ENCODE data around the gene HAO2.
"Not testable (repeated sequence)": the region's sequence is repeated elsewhere in the genome, so short reads cannot be mapped to it uniquely, and the experiment has no call there.

Gene HAO2

DNA sequence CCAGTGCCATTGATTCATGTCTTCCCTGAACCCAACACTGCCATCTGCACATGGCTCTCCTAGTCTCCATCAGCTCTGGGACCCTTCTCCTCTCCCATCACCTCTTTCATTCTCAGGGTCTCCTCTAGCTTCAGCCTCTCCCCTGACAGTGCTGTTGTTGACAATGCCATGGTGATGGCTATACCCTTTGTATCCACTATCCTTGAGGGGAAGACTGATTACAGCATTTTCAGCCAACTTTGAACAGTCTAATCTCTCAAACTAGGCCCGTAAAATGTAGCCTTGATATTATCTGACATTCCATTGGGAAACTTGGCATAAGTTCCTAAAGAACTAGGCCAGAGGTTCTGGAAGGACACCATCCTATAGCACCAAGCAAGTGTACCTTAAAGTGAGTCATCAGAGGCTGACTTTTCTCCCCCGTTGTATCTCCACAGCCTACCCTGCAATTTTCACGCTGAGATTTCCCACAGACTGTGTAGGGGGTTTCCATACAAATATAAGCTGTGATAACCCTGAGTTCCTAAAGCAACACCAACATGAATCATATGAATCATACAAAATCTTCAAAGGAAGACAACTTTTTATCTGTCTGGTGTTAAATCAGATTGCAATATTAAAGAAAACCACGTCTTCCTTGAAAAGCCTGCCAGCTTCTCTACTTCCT, 5.8 kb downstream of the HAO2 start:
- no peak for DNase-seq (ENCODE audit: low read depth)
- H3K4me3 ChIP-seq (ENCODE audit: control insufficient read depth, low read depth, low read length): no peak overlapping the region
- TF ChIP-seq, protein P1, sequence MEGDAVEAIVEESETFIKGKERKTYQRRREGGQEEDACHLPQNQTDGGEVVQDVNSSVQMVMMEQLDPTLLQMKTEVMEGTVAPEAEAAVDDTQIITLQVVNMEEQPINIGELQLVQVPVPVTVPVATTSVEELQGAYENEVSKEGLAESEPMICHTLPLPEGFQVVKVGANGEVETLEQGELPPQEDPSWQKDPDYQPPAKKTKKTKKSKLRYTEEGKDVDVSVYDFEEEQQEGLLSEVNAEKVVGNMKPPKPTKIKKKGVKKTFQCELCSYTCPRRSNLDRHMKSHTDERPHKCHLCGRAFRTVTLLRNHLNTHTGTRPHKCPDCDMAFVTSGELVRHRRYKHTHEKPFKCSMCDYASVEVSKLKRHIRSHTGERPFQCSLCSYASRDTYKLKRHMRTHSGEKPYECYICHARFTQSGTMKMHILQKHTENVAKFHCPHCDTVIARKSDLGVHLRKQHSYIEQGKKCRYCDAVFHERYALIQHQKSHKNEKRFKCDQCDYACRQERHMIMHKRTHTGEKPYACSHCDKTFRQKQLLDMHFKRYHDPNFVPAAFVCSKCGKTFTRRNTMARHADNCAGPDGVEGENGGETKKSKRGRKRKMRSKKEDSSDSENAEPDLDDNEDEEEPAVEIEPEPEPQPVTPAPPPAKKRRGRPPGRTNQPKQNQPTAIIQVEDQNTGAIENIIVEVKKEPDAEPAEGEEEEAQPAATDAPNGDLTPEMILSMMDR (conservative IDR thresholded peaks at IDR 0.05; ENCODE audit: control insufficient read depth, insufficient read depth, low read depth, low read length): no peak

DNA sequence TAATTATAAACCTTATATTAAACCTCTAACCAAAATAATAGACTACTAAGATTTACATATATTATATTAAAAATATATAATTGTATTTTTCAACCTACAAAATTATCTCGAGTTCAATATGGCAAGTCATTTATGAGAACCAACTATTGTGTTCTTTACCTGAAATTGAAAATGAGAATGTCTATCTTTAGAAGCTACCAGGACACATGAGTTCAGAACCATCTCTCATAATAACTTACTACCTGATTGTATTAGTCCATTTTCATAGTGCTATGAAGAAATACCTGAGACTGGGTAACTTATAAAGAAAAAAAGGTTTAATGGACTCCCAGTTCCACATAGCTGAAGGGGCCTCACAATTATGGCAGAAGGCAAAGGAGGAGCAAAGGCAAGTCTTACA, 6.8 kb downstream of the HAO2 start:
- DNase-seq (ENCODE audit: low read depth): no peak
- no peak overlapping the region for H3K4me3 ChIP-seq (ENCODE audit: control insufficient read depth, low read depth, low read length)
- TF ChIP-seq, protein P1 (conservative IDR thresholded peaks at IDR 0.05; ENCODE audit: control insufficient read depth, insufficient read depth, low read depth, low read length): no peak

DNA sequence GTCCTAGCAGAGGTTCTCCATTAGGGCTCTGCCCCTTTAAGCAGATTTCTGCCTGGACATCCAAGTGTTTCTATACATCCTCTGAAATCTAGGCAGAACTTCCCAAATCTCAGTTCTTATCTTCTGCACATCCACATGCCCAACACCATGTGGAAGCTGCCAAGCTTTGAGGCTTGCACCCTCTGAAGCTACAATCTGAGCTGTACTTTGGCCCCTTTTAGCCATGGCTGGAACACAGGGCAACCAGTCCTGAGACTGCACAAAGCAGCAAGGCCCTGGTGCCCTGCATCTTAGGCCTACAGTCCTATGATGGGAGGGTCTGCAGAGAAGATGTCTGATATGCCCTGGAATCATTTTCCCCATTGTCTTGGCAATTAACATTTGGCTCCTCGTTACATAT, 8.0 kb downstream of the HAO2 start:
- DNase-seq (ENCODE audit: low read depth): no peak
- TF ChIP-seq, protein P1 (conservative IDR thresholded peaks at IDR 0.05; ENCODE audit: control insufficient read depth, insufficient read depth, low read depth, low read length): no peak
- no peak overlapping the region for H3K4me3 ChIP-seq (ENCODE audit: control insufficient read depth, low read depth, low read length)

DNA sequence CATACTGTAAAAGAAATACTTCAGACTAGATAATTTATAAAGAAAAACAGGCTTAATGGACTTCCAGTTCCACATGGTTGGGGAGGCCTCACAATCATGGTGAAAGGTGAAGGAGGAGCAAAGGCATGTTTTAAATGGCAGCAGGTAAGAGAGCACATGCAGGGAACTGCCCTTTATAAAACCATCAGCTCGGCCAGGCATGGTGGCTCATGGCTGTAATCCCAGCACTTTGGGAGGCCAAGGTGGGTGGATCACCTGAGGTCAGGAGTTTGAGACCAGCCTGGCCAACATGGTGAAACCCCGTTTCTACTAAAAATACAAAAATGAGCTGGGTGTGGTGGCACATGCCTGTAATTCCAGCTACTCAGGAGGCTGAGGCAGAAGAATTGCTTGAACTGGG, 9.0 kb downstream of the HAO2 start:
- DNase-seq (ENCODE audit: low read depth); H3K4me3 ChIP-seq (ENCODE audit: control insufficient read depth, low read depth, low read length): not testable (repeated sequence)

DNA sequence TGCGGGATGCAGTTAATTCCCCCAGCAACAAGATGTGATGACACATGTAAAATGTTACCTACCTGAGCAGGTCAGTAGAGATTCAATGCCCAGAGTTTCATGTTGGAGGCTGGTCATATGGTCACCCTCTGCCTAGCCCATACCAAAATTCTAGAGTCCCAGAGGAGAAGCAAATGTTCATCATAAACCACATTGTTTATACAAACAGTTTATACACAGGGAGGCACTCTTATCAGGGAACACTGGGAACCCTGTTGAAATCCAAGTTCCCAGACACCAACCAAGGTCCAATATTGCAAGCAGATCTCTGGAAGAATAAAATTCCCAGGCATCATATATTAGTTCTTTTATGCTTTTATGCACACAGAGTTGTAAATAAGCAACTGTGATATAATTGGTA, 10.5 kb downstream of the HAO2 start:
- TF ChIP-seq, protein P1 (conservative IDR thresholded peaks at IDR 0.05; ENCODE audit: control insufficient read depth, insufficient read depth, low read depth, low read length): no peak
- DNase-seq (ENCODE audit: low read depth): no peak
- no peak overlapping the region for H3K4me3 ChIP-seq (ENCODE audit: control insufficient read depth, low read depth, low read length)

DNA sequence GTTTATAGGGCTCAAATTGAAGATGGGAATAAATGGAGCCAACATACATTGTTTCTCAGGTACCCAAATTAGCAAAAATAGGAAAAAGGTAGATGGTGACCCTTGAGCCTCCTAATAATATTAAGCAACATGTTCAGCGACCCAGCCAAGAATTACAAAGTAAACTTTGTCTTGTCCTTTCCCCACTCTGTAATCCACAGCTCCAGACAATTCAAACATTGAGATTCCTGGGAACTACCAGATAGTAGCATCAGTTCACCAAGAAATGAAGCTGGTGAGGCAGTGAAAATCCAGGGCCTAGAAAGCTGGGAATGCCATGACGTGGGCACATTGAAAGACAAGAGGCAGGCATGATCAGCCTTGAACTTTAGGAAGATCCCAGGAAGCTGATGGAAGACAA, 11.7 kb downstream of the HAO2 start:
- TF ChIP-seq, protein P1 (conservative IDR thresholded peaks at IDR 0.05; ENCODE audit: control insufficient read depth, insufficient read depth, low read depth, low read length): no peak
- no peak for DNase-seq (ENCODE audit: low read depth)
- H3K4me3 ChIP-seq (ENCODE audit: control insufficient read depth, low read depth, low read length): no peak overlapping the region

DNA sequence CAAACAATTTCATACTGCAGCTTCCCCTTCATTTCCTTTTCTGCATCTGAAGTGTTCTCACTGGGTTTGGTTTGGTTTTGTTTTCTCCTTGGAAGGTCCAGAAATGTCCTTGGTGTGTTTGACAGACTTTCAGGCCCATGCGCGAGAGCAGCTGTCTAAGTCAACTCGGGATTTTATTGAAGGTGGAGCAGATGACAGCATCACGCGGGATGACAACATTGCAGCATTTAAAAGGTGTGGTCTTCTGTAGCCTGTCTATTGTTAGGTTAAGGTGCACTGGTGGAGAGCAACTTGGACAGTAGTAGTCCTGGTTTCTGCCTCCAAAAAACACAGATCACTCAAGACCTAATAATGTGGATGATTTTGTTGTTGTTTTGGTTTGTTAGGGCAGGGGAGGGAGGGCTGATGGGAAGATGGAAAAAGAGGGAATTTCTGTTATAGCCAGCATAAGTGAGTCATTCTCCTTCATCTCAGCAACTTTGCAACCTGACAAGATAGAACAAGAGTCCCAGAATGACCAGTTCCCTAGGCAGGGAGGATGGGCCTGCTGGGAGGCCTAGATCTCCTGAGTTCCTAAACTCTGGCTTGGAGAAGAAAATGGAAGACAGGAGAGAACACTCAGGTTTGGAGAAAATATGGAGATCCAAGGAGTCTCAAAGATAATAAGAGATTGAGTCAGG, 12.5 kb downstream of the HAO2 start:
- H3K4me3 ChIP-seq (ENCODE audit: control insufficient read depth, low read depth, low read length): no peak overlapping the region
- DNase-seq (ENCODE audit: low read depth): no peak
- TF ChIP-seq, protein P1 (conservative IDR thresholded peaks at IDR 0.05; ENCODE audit: control insufficient read depth, insufficient read depth, low read depth, low read length): no peak
